ENCODE data around the gene CRB3. TPM values are rescaled to one million over a fixed set of nuclear protein-coding genes. Genes with fewer than 3 reads are reported as not detected.

Gene CRB3
- total and polyA plus RNA-seq, 8 donors = 7.6 to 203 (median 49.0) TPM

GRCh38 chr19:6416658-6417405 lies 47.2 kb upstream of the CRB3 start:
- Histone ChIP-seq H3K4me3 (no peak overlapping the region), H3K4me1 (peaks cover 2 to 51% (median 34%) of the 10 kb centered on the region in 4 donors), H3K27me3 (no peaks in the 10 kb centered on the region), H3K9me3 (no peaks in the 10 kb centered on the region), H3K36me3 (peaks cover 78 to 88% (median 81%) of the 10 kb centered on the region in 4 donors), H3K27ac (peak overlapping the region in 1 of 5 donors; percentile 35)
- no peak for DNase-seq
- intact Hi-C loops (cut with DNase I; ENCODE audit: low total_unique reads) = no loop called here
- no peak for TF ChIP-seq POLR2A (IDR thresholded peaks at IDR 0.05)
- TF ChIP-seq EP300 (IDR thresholded peaks at IDR 0.05) = no peak
- no peak for TF ChIP-seq POLR2AphosphoS5 (IDR thresholded peaks at IDR 0.05)
- TF ChIP-seq, protein P1, sequence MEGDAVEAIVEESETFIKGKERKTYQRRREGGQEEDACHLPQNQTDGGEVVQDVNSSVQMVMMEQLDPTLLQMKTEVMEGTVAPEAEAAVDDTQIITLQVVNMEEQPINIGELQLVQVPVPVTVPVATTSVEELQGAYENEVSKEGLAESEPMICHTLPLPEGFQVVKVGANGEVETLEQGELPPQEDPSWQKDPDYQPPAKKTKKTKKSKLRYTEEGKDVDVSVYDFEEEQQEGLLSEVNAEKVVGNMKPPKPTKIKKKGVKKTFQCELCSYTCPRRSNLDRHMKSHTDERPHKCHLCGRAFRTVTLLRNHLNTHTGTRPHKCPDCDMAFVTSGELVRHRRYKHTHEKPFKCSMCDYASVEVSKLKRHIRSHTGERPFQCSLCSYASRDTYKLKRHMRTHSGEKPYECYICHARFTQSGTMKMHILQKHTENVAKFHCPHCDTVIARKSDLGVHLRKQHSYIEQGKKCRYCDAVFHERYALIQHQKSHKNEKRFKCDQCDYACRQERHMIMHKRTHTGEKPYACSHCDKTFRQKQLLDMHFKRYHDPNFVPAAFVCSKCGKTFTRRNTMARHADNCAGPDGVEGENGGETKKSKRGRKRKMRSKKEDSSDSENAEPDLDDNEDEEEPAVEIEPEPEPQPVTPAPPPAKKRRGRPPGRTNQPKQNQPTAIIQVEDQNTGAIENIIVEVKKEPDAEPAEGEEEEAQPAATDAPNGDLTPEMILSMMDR (IDR thresholded peaks at IDR 0.05) = no peak
- 93 to 96% (median 94%) methylated on average over 18 to 29 of the region's 29 CpGs for WGBS, 5 donors

- WGBS, 5 donors = 60 to 72% (median 67%) methylated on average over 23 to 33 of the region's 33 CpGs
- no peak overlapping the region for H3K4me3 ChIP-seq
- intact Hi-C loops (cut with DNase I; ENCODE audit: low total_unique reads) = no loop called here
- peaks cover 13 to 56% (median 39%) of the 10 kb centered on the region in 4 donors for H3K4me1 ChIP-seq
- TF ChIP-seq, protein P1 (IDR thresholded peaks at IDR 0.05) = peak in 3 of 7 experiments; percentile 7 to 23 (median 8)
- TF ChIP-seq POLR2A (IDR thresholded peaks at IDR 0.05) (no peak), EP300 (IDR thresholded peaks at IDR 0.05) (no peak)
- H3K36me3 ChIP-seq = peaks cover 78 to 93% (median 85%) of the 10 kb centered on the region in 4 donors
- no peaks in the 10 kb centered on the region for H3K9me3 ChIP-seq
- DNase-seq = peak in 1 of 2 donors; percentile 64
- H3K27ac ChIP-seq = peak overlapping the region in 1 of 5 donors; percentile 35
- H3K27me3 ChIP-seq = no peaks in the 10 kb centered on the region
These were observed 46.1 kb upstream of the CRB3 start for GRCh38 chr19:6417713-6418561.

DNA sequence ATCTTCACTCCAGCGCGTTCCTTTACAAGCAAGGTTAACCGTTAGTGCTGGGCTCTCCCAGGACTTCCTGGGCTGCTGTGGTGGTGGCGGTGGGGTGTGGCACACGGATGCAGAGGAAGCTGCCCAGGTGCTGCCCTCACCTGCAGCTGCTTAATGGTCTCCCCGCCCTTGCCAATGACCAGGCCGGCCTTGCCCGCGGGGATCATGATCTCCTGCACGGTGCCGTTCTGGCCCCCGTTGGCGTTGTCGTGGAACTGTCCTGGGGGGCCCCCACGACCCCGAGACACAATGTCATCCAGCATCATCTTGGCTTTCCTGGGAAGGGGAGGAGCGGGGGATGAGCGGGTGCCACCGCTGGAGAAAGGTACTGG lies 45.5 kb upstream of the CRB3 start:
- WGBS, 5 donors = 86 to 91% (median 88%) methylated on average over 13 to 19 of the region's 19 CpGs
- no peak for DNase-seq
- Histone ChIP-seq H3K4me3 (no peak overlapping the region), H3K9me3 (no peaks in the 10 kb centered on the region), H3K27me3 (no peaks in the 10 kb centered on the region), H3K4me1 (peaks cover 15 to 57% (median 42%) of the 10 kb centered on the region in 4 donors), H3K27ac (no peak overlapping the region), H3K36me3 (peaks cover 78 to 88% (median 85%) of the 10 kb centered on the region in 4 donors)
- TF ChIP-seq EP300 (IDR thresholded peaks at IDR 0.05) = no peak
- no peak for TF ChIP-seq POLR2A (IDR thresholded peaks at IDR 0.05)
- no peak for TF ChIP-seq POLR2AphosphoS5 (IDR thresholded peaks at IDR 0.05)
- TF ChIP-seq, protein P1 (IDR thresholded peaks at IDR 0.05) = no peak
- intact Hi-C loops (cut with DNase I; ENCODE audit: low total_unique reads) = no loop called here

All from stomach (tissue), 9 donors.